Measurements from ENCODE around the gene COL4A2. TPM values are rescaled to one million over a fixed set of nuclear protein-coding genes. Genes with fewer than 3 reads are reported as not detected.

COL4A2 gene
- total RNA-seq, 4 donors from 2014 or later, result 43.0 to 72.7 (median 53.5) TPM

GRCh38 chr13:110465696-110466095 is 158.6 kb downstream of the COL4A2 start:
- Histone ChIP-seq H3K36me3 (peaks cover 24% of the 10 kb centered on the region), H3K9me3 (no peaks in the 10 kb centered on the region), H3K4me1 (no peaks in the 10 kb centered on the region), H3K27ac (no peak overlapping the region), H3K4me3 (no peak overlapping the region), H3K27me3 (no peaks in the 10 kb centered on the region)
- TF ChIP-seq CTCF (IDR thresholded peaks at IDR 0.05), result no peak
- TF ChIP-seq POLR2A (IDR thresholded peaks at IDR 0.05), result no peak
- no peak for TF ChIP-seq POLR2AphosphoS5 (IDR thresholded peaks at IDR 0.05)
- TF ChIP-seq EP300 (IDR thresholded peaks at IDR 0.05), result no peak
- DNase-seq (ENCODE audit: low spot score in 2 of 2), result no peak
- 90% methylated on average over 9 of the region's 9 CpGs for WGBS

- DNase-seq (ENCODE audit: low spot score in 2 of 2), result no peak
- Histone ChIP-seq H3K27ac (no peak overlapping the region), H3K9me3 (no peaks in the 10 kb centered on the region), H3K4me3 (no peak overlapping the region), H3K27me3 (no peaks in the 10 kb centered on the region), H3K36me3 (peaks cover 25% of the 10 kb centered on the region), H3K4me1 (no peaks in the 10 kb centered on the region)
- WGBS, result 78% methylated on average over 6 of the region's 6 CpGs
- TF ChIP-seq POLR2A (IDR thresholded peaks at IDR 0.05) (no peak), POLR2AphosphoS5 (IDR thresholded peaks at IDR 0.05) (no peak), EP300 (IDR thresholded peaks at IDR 0.05) (no peak), CTCF (IDR thresholded peaks at IDR 0.05) (no peak)
Observed at GRCh38 chr13:110466266-110466915, 159.3 kb downstream of the COL4A2 start.

- Histone ChIP-seq H3K27ac (no peak overlapping the region), H3K4me3 (no peak overlapping the region), H3K4me1 (no peaks in the 10 kb centered on the region), H3K36me3 (peaks cover 25% of the 10 kb centered on the region), H3K9me3 (no peaks in the 10 kb centered on the region), H3K27me3 (no peaks in the 10 kb centered on the region)
- WGBS, result 95% methylated on average over 8 of the region's 13 CpGs
- TF ChIP-seq POLR2AphosphoS5 (IDR thresholded peaks at IDR 0.05) (no peak), CTCF (IDR thresholded peaks at IDR 0.05) (no peak), POLR2A (IDR thresholded peaks at IDR 0.05) (no peak), EP300 (IDR thresholded peaks at IDR 0.05) (no peak)
- DNase-seq (ENCODE audit: low spot score in 2 of 2), result no peak
Observed at GRCh38 chr13:110467516-110468110, 160.5 kb downstream of the COL4A2 start.

GRCh38 chr13:110468986-110469495 is 162.0 kb downstream of the COL4A2 start:
- 78% methylated on average over 8 of the region's 8 CpGs for WGBS

More at GRCh38 chr13:110468986-110469495, 162.0 kb downstream of the COL4A2 start:
- Histone ChIP-seq H3K27ac (no peak overlapping the region), H3K4me1 (no peaks in the 10 kb centered on the region), H3K4me3 (no peak overlapping the region), H3K36me3 (peaks cover 31% of the 10 kb centered on the region), H3K27me3 (no peaks in the 10 kb centered on the region), H3K9me3 (no peaks in the 10 kb centered on the region)
- no peak for TF ChIP-seq POLR2A (IDR thresholded peaks at IDR 0.05)
- no peak for TF ChIP-seq CTCF (IDR thresholded peaks at IDR 0.05)
- TF ChIP-seq POLR2AphosphoS5 (IDR thresholded peaks at IDR 0.05), result no peak
- TF ChIP-seq EP300 (IDR thresholded peaks at IDR 0.05), result no peak
- no peak for DNase-seq (ENCODE audit: low spot score in 2 of 2)

Data from suprapubic skin (tissue), 4 donors.